HG02610 (cell line): ENCODE measurements around the gene CTNNAL1.

Experiments used
- ATAC-seq: cut with Tn5 transposase; IDR thresholded peaks from one replicate; pipeline ENCODE4 v1.9.1; 2021; ENCODE audit warnings: mild to moderate bottlenecking, moderate library complexity; ENCODE audit not compliant: unreplicated experiment

The CTNNAL1 gene

DNA sequence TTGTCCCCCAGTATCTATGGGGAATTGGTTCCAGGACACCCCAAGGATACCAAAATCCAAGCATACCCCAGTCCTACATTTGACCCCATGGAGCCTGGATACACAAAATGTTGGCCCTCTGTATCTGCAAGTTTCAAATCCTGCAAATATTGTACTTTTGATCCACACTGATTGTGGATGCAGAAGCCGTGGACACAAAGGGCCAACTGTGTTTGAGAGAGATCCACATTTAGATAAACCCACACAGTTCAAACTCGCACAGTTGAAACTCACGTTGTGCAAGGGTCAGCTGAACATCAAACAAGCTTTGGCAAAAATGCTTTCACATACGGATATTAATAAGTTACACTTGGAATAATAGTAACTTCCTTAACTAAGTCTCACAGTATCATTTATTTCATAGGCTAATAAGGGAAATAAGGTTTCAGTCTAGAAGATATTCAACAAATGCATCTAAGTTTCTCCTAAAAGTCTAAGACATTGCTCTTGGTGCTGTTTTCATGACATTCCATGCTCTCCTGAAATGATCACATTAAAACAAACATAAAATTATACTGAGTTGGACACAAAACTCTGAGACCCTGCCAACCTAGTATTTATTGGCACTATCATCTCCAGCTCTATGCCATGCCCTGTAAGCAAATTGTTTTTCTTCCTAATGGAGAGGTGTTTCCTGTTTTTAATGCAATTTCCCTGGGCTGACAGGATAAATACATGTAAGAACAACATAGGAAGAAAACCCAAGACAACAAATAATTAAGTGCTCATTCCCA lies 118.9 kb downstream of the CTNNAL1 start:
- ATAC-seq = no peak
